HL-60 (cell line): Measurements from ENCODE around the gene GTPBP8.
"Not testable (repeated sequence)": the region's sequence is repeated elsewhere in the genome, so short reads cannot be mapped to it uniquely, and the experiment has no call there.

Experiments used
- DNase-seq, 2 experiments: peaks; one replicate each; pipeline ENCODE4 v3.0.0-alpha.2; 2010 to 2020; ENCODE audit warnings: low read depth in 1 of 2, low spot score in 1 of 2
- H3K27ac ChIP-seq: fragments of 250-450 bp; sonication (Bioruptor Pico); replicated peaks from 2 replicates; pipeline ENCODE4 v1.5.1; 2020; ENCODE audit warnings: mild to moderate bottlenecking, moderate library complexity
- H3K27me3 ChIP-seq: fragments of 250-450 bp; sonication (Bioruptor Pico); 2 replicates; pipeline ENCODE4 v1.5.1; 2021; ENCODE audit warnings: mild to moderate bottlenecking, moderate library complexity; ENCODE audit not compliant: insufficient read depth, poor library complexity, severe bottlenecking
- H3K4me3 ChIP-seq: replicated peaks from 2 replicates; pipeline ENCODE4 v1.5.1; 2011; ENCODE audit warnings: mild to moderate bottlenecking, control low read depth, low read length; ENCODE audit not compliant: insufficient read depth
- GABPA ChIP-seq: IDR thresholded peaks from 2 replicates; pipeline ENCODE4 v1.6.1; 2012; ENCODE audit warnings: low read depth
- POLR2AphosphoS5 ChIP-seq: IDR thresholded peaks from 2 replicates; pipeline ENCODE4 v1.6.1; 2012; ENCODE audit warnings: low read depth
- REST ChIP-seq: IDR thresholded peaks from 2 replicates; pipeline ENCODE4 v1.6.1; 2012; ENCODE audit warnings: low read depth; ENCODE audit not compliant: insufficient replicate concordance
- SPI1 ChIP-seq: IDR thresholded peaks from 2 replicates; pipeline ENCODE4 v1.6.1; 2012; ENCODE audit warnings: low read depth, mild to moderate bottlenecking, borderline replicate concordance
- TF ChIP-seq, protein P1 (sequence below): IDR thresholded peaks from one replicate; pipeline ENCODE4 v1.5.1; 2011; ENCODE audit warnings: low read length, control low read depth, inconsistent platforms; ENCODE audit not compliant: insufficient read depth

GTPBP8 gene

GRCh38 chr3:113039546-113039945 is 48.8 kb downstream of the GTPBP8 start:
- no peak overlapping the region for H3K4me3 ChIP-seq
- DNase-seq, result no peak
- TF ChIP-seq, protein P1, sequence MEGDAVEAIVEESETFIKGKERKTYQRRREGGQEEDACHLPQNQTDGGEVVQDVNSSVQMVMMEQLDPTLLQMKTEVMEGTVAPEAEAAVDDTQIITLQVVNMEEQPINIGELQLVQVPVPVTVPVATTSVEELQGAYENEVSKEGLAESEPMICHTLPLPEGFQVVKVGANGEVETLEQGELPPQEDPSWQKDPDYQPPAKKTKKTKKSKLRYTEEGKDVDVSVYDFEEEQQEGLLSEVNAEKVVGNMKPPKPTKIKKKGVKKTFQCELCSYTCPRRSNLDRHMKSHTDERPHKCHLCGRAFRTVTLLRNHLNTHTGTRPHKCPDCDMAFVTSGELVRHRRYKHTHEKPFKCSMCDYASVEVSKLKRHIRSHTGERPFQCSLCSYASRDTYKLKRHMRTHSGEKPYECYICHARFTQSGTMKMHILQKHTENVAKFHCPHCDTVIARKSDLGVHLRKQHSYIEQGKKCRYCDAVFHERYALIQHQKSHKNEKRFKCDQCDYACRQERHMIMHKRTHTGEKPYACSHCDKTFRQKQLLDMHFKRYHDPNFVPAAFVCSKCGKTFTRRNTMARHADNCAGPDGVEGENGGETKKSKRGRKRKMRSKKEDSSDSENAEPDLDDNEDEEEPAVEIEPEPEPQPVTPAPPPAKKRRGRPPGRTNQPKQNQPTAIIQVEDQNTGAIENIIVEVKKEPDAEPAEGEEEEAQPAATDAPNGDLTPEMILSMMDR, result no peak
- TF ChIP-seq POLR2AphosphoS5, result no peak
- no peak for TF ChIP-seq REST
- TF ChIP-seq SPI1, result no peak
- TF ChIP-seq GABPA, result no peak
- H3K27ac ChIP-seq, result no peak overlapping the region
- H3K27me3 ChIP-seq, result peaks cover 3% of the 10 kb centered on the region

DNA sequence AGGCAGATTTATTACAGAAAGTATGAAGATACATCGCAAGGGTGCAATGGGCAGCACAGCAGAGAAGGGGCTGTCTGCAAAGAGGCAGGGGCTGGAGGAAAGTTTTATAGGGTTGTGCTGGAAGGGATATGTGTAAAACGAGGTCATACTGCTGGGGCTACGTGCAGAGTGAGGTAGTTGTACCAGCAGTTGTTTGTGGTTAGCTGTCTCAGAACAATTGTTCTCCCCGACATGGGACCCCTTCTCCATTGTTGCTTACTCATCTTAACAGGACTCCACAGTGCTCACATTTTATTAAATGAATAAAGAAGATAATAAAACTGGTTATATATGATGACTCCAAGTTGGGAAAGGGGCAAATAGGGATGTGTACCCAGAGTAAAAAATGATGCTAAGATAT is 49.4 kb downstream of the GTPBP8 start:
- Histone ChIP-seq H3K27ac (no peak overlapping the region), H3K4me3 (no peak overlapping the region), H3K27me3 (peaks cover 3% of the 10 kb centered on the region)
- TF ChIP-seq, protein P1, result no peak
- TF ChIP-seq POLR2AphosphoS5 (no peak), SPI1 (no peak), GABPA (no peak), REST (no peak)
- DNase-seq, result no peak

DNA sequence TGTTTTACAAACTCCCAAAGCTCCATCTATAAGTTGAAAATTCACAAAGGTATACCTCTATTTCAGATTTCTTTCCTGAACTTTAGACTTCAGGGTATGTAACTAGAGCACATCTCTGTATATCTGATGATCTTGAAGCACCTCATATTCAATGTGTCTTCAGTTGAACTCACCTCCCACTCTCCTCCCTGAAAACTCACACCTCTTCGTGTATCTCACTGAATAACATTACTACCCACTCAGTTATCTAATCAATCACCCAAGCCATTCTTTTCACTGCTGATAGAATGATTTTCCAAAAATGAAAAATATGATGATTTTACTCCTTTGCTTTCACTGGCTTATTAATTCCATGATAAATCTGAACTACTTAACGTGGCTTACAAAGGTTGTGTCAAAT is 52.9 kb downstream of the GTPBP8 start:
- no peak for TF ChIP-seq POLR2AphosphoS5
- TF ChIP-seq, protein P1, result no peak
- no peak for TF ChIP-seq GABPA
- TF ChIP-seq REST, result no peak
- TF ChIP-seq SPI1, result no peak

GRCh38 chr3:113046186-113046965 is 55.6 kb downstream of the GTPBP8 start:
- H3K27me3 ChIP-seq, DNase-seq, H3K4me3 ChIP-seq, H3K27ac ChIP-seq: not testable (repeated sequence)

More for the DNA sequence above, 52.9 kb downstream of the GTPBP8 start:
- no peak overlapping the region for H3K4me3 ChIP-seq
- no peak overlapping the region for H3K27ac ChIP-seq
- DNase-seq, result no peak
- H3K27me3 ChIP-seq, result peaks cover 3% of the 10 kb centered on the region
